HG03135 (cell line): Measurements from ENCODE around the gene APMAP.

ENCODE experiments used
- ATAC-seq: cut with Tn5 transposase; IDR thresholded peaks from one replicate; pipeline ENCODE4 v1.9.1; 2021; ENCODE audit warnings: mild to moderate bottlenecking, moderate library complexity; ENCODE audit not compliant: unreplicated experiment

Gene APMAP

GRCh38 chr20:24969186-24970029 lies 23.1 kb downstream of the APMAP start:
- no peak for ATAC-seq

GRCh38 chr20:24968278-24968800 lies 24.2 kb downstream of the APMAP start:
- ATAC-seq = no peak

- no peak for ATAC-seq
Observed at GRCh38 chr20:24966317-24967012, 26.1 kb downstream of the APMAP start.

- no peak for ATAC-seq
Observed at GRCh38 chr20:24965065-24965919, 27.3 kb downstream of the APMAP start.

GRCh38 chr20:24964506-24964840 lies 28.1 kb downstream of the APMAP start:
- ATAC-seq = no peak

GRCh38 chr20:24963672-24964505 lies 28.7 kb downstream of the APMAP start:
- no peak for ATAC-seq

- ATAC-seq = no peak
Observed at GRCh38 chr20:24962510-24962909, 30.0 kb downstream of the APMAP start.

- ATAC-seq = no peak
Observed at GRCh38 chr20:24962182-24962492, 30.4 kb downstream of the APMAP start.

GRCh38 chr20:24961384-24962181 lies 31.0 kb downstream of the APMAP start:
- ATAC-seq = no peak

GRCh38 chr20:24960861-24961260 lies 31.7 kb downstream of the APMAP start:
- no peak for ATAC-seq

GRCh38 chr20:24960302-24960801 lies 32.2 kb downstream of the APMAP start:
- no peak for ATAC-seq

GRCh38 chr20:24959591-24960301 lies 32.8 kb downstream of the APMAP start:
- no peak for ATAC-seq

GRCh38 chr20:24958506-24959385 lies 33.8 kb downstream of the APMAP start:
- ATAC-seq = no peak

GRCh38 chr20:24957326-24958016 lies 35.1 kb downstream of the APMAP start:
- ATAC-seq = no peak

- ATAC-seq = no peak
Observed at GRCh38 chr20:24956001-24956841, 36.3 kb downstream of the APMAP start.

- ATAC-seq = peak; percentile 76
Observed at GRCh38 chr20:24955045-24955444, 37.5 kb downstream of the APMAP start.
